NCI-H1436 (cell line): ENCODE results near the gene RASSF1.

ENCODE experiments used
- DNase-seq: peaks from one replicate; lab custom pipeline; 2025; lab: John Stamatoyannopoulos, UW

RASSF1 gene

DNA sequence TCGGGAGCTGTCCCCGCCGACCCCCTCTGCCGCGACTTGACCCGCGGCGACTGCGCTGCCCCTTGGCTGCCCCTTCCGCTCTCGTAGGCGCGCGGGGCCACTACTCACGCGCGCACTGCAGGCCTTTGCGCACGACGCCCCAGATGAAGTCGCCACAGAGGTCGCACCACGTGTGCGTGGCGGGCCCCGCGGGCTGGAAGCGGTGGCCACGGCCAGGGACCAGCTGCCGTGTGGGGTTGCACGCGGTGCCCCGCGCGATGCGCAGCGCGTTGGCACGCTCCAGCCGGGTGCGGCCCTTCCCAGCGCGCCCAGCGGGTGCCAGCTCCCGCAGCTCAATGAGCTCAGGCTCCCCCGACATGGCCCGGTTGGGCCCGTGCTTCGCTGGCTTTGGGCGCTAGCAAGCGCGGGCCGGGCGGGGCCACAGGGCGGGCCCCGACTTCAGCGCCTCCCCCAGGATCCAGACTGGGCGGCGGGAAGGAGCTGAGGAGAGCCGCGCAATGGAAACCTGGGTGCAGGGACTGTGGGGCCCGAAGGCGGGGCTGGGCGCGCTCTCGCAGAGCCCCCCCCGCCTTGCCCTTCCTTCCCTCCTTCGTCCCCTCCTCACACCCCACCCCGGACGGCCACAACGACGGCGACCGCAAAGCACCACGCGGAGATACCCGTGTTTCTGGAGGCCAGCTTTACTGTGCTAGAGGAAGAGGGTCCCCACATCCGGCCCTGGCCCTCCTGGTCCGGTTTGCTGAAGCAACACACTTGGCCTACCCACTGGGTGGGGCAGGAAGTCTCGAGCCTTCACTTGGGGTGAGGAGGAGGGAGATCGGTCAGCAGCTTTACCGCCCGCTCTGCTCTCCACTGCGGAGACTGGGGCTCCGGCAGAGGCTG, at the start of gene RASSF1:
TSS of gene RASSF1 (minus strand) at position 389 of the 882 bp plus-strand sequence. CDS start at position 358, 31 bp downstream.
- DNase-seq: no peak

GRCh38 chr3:50389414-50389767, 48.8 kb upstream of the RASSF1 start:
- DNase-seq: no peak

GRCh38 chr3:50388720-50389413, 48.2 kb upstream of the RASSF1 start:
- DNase-seq: no peak

GRCh38 chr3:50388016-50388719, 47.5 kb upstream of the RASSF1 start:
- DNase-seq: no peak

DNA sequence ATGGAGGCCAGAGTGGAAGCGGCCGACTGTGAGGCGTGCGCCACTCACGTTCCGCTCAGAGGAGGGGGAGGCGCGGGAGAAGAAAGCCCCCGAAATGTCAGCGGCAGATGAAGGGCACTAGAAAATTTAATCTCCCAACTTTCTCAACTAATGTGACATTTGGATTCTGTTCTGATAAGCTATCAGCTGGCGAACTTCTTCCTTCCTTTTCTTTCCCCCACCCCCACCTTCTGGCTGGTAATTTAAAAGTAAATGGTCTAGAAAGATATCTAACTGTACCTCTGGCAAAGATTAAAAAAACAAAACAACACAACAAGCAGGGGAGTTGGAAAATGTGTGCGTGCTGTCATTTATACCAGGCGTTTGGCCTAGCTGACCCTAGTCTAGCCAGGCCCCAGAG, 45.1 kb upstream of the RASSF1 start:
- no peak for DNase-seq

- no peak for DNase-seq
These were observed 43.1 kb upstream of the RASSF1 start for GRCh38 chr3:50383750-50384149.

GRCh38 chr3:50382722-50383121, 42.1 kb upstream of the RASSF1 start:
- no peak for DNase-seq

DNA sequence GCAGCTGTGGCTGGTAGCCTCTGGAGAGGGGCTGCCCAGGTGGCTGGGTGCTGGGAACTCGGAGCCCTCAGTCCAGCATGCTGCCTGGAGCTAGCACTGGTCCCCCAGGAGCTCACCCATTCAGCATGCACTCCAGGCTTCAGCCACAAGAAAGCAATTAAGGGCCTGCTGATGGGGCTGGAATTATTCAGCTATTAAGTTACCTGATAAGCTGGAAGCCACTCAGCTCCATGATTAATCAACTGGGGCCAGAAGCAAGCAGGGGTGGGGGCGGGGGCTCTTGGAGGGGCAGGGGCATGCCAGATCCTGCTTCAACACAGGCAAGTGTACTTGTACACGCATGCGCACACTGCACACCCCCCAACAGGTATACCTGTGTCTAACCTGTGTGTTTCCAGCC, 40.7 kb upstream of the RASSF1 start:
- DNase-seq: peak; percentile 41

DNA sequence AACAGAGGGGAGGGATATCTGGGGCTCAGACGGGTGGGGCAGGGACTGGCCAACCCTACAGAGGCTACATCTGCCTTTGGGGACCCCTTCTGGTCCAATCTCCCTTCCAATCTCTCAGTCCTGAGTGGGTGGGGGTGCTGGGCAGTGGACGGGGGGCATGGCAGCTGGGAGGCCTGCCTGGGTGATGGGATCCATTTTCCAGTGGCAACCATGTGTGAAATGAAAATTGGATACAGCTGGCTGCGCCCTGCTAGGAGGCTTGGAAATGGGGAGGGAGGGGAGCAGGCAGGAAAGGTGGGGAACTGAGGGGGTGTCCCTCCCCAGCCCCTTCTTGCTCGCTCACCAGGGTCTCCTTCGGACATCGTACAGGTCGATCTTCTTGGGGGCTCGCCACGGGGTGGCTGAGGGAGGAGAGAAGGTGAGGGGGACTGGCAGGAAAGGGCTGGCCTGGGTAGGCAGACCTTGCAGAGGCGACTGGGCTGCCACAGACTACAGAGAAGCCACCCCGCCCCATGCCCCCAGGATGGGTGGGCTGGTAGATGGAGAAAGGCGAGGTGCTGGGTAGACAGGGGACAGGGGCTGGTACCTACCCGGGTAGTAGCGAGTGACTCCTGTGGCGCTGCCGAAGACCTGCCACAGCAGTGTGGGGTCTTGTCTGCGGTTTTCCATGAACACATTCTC, 39.9 kb upstream of the RASSF1 start:
- no peak for DNase-seq

GRCh38 chr3:50378757-50379156, 38.1 kb upstream of the RASSF1 start:
- DNase-seq: no peak

- no peak for DNase-seq
These were observed 37.4 kb upstream of the RASSF1 start for GRCh38 chr3:50378024-50378423.

DNA sequence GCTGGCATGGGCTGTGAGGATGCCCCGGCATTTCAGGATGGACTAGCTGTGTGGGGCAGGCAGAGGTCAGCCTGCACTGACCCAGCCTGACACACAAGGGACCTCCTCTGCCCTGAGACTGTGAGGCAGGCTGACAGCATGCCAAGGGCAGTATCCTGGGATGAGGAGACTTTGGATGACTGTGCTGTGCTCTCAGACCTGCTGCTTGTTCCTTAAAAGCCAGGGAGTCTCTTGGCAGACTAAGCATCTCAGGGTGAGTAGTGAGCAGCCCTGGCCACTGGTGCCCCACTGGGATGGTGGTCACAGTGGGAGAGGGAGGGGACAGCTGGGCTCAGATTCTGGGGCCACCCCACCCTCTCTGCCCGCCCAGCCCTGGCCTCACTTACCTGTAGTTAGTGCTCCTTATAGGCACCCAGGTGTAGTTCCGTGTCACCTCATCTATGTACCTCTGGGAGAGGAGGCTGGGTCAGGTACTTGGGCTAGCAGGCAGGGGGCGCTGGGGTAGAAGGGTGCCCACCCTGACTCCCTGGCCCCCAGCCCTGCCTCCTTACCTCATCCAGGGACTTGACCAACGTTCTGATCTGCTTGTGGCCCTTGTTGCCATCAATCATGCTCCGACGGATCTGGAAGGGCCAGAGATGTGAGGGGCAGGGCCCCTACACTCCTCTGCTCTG, 34.8 kb upstream of the RASSF1 start:
- no peak for DNase-seq

DNA sequence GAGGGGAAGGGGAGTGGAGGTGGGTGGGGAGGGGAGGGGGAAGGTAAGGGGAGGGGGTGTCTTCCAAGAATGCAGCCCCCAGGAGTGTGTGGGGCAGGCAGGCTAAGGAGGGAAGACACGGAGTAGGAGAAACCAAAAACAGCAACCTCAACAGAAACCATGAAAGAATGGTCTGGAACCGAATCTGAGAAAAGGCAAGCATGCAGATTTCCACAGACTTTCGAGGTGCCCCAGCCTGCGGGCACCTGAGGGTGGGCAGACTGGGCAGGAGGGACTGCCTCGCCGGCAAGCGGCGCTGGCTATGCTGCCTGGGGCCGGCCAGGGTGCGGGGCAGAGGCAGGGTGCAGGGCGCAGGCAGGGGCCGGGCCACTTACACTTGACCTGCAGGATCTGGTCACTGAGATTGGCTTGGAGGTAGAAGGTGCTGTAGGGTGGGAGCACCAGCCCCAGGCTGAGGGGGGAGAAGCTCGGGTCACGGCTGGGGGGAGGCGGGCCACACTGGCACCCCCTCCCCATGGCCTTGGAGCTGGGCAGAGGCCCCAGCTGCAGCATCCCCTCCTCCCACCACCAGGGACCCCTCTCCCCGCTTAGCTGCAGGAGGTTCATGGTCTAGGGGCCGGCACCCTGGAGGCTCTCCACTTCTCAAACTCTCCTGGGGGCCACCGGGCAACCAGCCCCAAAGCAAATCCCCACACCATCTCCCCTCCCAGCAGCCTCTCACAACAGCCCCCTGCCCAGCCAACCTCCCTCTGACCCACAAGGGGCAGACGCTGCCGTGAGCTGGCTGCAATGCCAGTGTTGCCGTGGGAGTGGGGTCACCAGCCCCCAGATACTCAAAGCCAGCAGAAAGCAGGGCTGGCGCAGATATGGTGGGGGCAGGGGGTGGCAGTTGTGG, 34.0 kb upstream of the RASSF1 start:
- DNase-seq: no peak

- DNase-seq: no peak
These were observed 32.8 kb upstream of the RASSF1 start for GRCh38 chr3:50373146-50374051.

GRCh38 chr3:50372349-50372748, 31.7 kb upstream of the RASSF1 start:
- DNase-seq: no peak

- DNase-seq: no peak
These were observed 30.6 kb upstream of the RASSF1 start for GRCh38 chr3:50371133-50371685.

GRCh38 chr3:50370594-50370993, 30.0 kb upstream of the RASSF1 start:
- no peak for DNase-seq

- no peak for DNase-seq
These were observed 28.5 kb upstream of the RASSF1 start for GRCh38 chr3:50369012-50369670.

- no peak for DNase-seq
These were observed 25.2 kb upstream of the RASSF1 start for GRCh38 chr3:50365842-50366220.
